ENCODE data around the gene ARL14EPL.

DNA sequence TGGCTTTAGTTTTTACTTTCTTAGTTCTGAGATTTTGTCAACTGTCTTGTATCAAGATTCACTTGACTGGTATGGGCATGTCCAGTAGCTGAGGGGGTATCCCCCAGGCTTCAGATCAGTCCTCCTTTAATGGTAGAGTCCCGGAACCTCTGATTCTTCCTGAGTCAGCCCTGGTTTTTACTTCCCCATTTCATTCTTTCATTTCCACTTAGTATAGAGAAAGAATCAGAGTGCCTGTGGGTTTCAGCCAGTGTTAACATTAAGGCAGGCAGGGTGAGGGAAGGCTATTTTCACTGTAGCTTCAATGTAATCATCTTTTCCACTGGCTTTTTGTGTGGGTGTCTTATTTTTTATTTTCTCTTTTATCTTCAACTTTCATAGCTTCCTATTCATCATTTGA, 44.2 kb downstream of the ARL14EPL start:
- TF ChIP-seq NANOG (IDR thresholded peaks at IDR 0.05; ENCODE audit: borderline replicate concordance) (no peak), ZNF331 (CRISPR knock-in tag; IDR thresholded peaks at IDR 0.05; ENCODE audit: low read depth) (no peak), POLR2AphosphoS5 (IDR thresholded peaks at IDR 0.05; ENCODE audit: low read depth) (no peak), EZH2 (IDR thresholded peaks at IDR 0.05; ENCODE audit: low read depth, unreplicated experiment) (no peak), JUNB (IDR thresholded peaks at IDR 0.05; ENCODE audit: unreplicated experiment) (no peak), EZH2phosphoT487 (IDR thresholded peaks at IDR 0.05; ENCODE audit: unreplicated experiment) (no peak)
- TF ChIP-seq, protein P1, sequence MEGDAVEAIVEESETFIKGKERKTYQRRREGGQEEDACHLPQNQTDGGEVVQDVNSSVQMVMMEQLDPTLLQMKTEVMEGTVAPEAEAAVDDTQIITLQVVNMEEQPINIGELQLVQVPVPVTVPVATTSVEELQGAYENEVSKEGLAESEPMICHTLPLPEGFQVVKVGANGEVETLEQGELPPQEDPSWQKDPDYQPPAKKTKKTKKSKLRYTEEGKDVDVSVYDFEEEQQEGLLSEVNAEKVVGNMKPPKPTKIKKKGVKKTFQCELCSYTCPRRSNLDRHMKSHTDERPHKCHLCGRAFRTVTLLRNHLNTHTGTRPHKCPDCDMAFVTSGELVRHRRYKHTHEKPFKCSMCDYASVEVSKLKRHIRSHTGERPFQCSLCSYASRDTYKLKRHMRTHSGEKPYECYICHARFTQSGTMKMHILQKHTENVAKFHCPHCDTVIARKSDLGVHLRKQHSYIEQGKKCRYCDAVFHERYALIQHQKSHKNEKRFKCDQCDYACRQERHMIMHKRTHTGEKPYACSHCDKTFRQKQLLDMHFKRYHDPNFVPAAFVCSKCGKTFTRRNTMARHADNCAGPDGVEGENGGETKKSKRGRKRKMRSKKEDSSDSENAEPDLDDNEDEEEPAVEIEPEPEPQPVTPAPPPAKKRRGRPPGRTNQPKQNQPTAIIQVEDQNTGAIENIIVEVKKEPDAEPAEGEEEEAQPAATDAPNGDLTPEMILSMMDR (conservative IDR thresholded peaks at IDR 0.05; ENCODE audit: low read depth in 2 of 2): no peak
- TF ChIP-seq, protein P2, sequence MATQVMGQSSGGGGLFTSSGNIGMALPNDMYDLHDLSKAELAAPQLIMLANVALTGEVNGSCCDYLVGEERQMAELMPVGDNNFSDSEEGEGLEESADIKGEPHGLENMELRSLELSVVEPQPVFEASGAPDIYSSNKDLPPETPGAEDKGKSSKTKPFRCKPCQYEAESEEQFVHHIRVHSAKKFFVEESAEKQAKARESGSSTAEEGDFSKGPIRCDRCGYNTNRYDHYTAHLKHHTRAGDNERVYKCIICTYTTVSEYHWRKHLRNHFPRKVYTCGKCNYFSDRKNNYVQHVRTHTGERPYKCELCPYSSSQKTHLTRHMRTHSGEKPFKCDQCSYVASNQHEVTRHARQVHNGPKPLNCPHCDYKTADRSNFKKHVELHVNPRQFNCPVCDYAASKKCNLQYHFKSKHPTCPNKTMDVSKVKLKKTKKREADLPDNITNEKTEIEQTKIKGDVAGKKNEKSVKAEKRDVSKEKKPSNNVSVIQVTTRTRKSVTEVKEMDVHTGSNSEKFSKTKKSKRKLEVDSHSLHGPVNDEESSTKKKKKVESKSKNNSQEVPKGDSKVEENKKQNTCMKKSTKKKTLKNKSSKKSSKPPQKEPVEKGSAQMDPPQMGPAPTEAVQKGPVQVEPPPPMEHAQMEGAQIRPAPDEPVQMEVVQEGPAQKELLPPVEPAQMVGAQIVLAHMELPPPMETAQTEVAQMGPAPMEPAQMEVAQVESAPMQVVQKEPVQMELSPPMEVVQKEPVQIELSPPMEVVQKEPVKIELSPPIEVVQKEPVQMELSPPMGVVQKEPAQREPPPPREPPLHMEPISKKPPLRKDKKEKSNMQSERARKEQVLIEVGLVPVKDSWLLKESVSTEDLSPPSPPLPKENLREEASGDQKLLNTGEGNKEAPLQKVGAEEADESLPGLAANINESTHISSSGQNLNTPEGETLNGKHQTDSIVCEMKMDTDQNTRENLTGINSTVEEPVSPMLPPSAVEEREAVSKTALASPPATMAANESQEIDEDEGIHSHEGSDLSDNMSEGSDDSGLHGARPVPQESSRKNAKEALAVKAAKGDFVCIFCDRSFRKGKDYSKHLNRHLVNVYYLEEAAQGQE (IDR thresholded peaks at IDR 0.05; ENCODE audit: unreplicated experiment): no peak
